ENCODE measurements around the gene MIEN1.

MIEN1 gene

GRCh38 chr17:39694593-39694992 lies 35.7 kb downstream of the MIEN1 start:
- DNase-seq: no peak

GRCh38 chr17:39688945-39689344 lies 41.4 kb downstream of the MIEN1 start:
- DNase-seq: no peak

- no peak for DNase-seq
Observed at GRCh38 chr17:39688475-39688835, 41.9 kb downstream of the MIEN1 start.

- peak; percentile 97 for DNase-seq
Observed at GRCh38 chr17:39687546-39688474, 42.5 kb downstream of the MIEN1 start, which contains the start of gene PGAP3. Gene PGAP3, minus strand, starts transcription at chr17:39688057. Its CDS starts 43 bp downstream, at chr17:39688014.

GRCh38 chr17:39687101-39687545 lies 43.2 kb downstream of the MIEN1 start:
- no peak for DNase-seq

GRCh38 chr17:39684369-39685192 lies 45.8 kb downstream of the MIEN1 start:
- no peak for DNase-seq

GRCh38 chr17:39683295-39683939 lies 46.9 kb downstream of the MIEN1 start:
- no peak for DNase-seq

- no peak for DNase-seq
Observed at GRCh38 chr17:39679521-39680192, 50.7 kb downstream of the MIEN1 start.

Measured in NCI-H1694 treated with DMSO at 0.1 percent for 48 hours (cell line).